HG02981 (cell line): ENCODE measurements around the gene PTPN13.

Experiments used
- ATAC-seq: cut with Tn5 transposase; IDR thresholded peaks from one replicate; pipeline ENCODE4 v1.9.1; 2021; ENCODE audit warnings: mild to moderate bottlenecking, moderate library complexity; ENCODE audit not compliant: unreplicated experiment

PTPN13 gene

GRCh38 chr4:86592553-86593249 is 1.4 kb upstream of the PTPN13 start:
- ATAC-seq: no peak

DNA sequence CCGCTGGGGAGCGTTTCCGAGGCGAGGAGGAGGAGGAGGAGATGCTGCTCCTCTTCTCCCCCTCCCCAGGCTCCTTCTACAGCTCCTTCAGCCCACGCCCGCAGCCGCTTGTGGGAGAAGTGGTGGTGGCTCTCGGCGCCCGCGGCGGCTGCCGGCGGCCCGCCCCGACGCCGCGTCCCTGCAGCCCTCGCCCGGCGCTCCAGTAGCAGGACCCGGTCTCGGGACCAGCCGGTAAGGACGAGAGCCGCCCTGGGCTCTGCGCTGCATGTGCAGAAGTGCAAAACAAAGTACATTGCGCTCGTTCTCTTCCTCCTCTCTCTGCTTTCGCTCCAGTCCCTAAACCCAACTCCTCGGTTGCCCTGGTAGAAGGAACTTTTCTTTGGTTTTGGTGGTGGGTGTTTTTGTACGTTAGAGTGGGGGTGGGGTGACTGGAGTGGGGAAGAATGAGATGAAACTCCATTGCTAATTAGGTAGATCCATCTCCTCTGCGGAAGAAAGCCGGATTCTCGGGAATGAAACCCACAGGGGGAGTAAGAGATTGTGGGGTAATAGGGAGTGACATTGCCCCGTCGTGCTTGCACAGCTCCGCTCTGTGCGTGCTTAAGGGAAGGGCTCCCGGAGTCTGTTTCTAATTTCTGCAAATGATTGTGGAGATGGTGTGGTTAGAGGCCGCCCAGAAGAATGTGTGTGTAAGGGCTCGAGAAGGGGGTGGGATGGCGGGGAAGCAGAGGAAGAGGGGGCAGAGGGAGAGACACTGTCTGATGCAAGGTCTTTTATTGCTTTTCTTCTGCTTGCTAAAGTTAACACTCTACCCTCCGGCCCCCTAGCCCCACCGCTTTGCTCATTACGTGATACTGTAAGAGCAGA is 677 bp downstream of the PTPN13 start:
- no peak for ATAC-seq

DNA sequence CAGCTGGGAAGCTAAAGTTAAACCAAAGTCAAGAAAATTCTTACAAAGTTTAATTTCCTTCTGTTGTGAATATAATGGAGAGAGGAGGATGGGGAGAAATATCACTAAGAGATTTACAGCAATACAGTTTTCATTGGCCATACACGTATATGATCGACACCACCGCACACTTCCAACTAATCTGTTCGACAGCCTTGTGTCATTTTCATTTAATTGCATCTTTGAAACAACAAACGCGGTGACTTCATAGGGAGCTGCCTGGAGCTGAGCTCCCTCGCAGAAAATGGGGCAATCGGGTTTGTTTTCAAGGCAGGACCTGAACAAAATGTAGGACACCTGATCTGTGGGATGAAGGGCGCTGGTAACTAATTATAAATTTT is 1.3 kb downstream of the PTPN13 start:
- ATAC-seq: no peak

GRCh38 chr4:86596807-86597206 is 2.7 kb downstream of the PTPN13 start:
- no peak for ATAC-seq

GRCh38 chr4:86600007-86600653 is 6.0 kb downstream of the PTPN13 start:
- ATAC-seq: no peak

- ATAC-seq: no peak
Observed at GRCh38 chr4:86603311-86603885, 9.3 kb downstream of the PTPN13 start.

DNA sequence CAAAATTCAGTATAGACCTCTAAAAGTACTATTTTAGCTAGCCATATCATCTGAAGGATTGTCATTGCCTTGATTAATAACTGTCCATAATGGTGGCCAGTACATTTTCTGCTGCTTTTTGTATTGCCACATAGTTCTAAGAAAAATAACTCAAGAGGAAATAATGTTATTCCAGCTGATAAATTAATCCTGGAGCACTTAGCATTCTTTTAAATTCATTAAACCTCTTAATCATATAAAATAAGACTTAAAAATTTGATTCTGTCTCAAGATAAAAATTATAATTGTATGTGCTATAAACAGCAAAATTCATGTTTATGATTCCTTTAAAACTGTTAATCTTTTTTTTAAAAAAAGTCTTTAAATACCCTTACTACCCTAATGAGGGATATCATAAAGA is 12.7 kb downstream of the PTPN13 start:
- ATAC-seq: no peak

- no peak for ATAC-seq
Observed at GRCh38 chr4:86608757-86609375, 14.8 kb downstream of the PTPN13 start.

DNA sequence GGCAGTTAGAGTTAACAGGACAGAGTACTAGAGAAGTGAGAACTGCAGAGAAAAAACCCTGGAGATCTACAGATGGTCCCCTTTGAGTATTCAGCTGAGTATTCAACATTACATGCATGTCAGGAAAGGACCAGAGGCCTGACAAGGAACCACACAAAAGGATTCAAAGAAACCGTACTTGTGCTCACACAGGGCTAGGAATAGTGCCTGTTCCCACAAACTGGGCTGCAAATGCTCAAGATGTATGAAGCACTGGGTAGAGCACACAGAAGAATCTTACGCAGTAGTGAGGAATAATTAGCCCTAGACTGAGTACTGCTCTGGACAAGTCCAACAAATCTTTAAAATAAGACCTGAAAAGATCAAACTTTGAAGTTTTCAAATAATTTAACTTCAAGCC is 17.6 kb downstream of the PTPN13 start:
- no peak for ATAC-seq

DNA sequence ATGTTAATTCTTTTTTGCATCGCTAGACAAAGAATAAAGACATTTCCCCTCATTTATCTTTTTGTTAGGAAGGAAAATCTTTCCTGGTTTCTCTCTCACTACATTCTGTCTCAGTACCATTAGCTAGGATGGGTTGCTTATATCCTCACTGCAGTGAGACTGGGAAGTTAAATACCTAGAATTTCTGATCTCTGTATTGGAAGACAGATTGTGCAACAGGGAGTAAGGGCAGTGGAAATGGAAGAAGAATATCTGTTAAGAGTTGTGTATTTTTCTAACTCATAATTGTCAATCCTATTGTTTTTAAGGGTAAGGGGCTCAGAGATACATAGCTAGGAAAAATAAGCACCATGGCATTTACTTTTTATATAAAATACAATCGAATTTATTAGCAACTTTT is 19.6 kb downstream of the PTPN13 start:
- no peak for ATAC-seq

DNA sequence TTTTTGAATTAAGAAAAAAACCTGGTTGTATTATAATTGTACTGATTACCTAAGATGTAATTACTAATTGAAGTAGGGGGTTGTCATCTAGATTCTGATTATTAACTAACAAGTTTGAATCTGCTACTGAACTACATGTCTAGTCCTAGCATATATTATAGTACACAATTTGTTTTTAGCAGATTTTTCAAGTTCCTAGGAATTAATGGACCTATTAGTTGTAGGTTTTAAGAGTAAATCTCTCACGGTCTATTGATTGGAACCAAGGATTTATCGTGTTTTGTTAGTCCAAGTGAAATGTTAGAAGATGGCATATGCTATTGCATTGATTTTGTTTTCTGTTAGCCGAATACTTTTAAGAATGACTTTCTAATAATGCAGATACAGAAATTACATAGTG is 20.8 kb downstream of the PTPN13 start:
- ATAC-seq: no peak

DNA sequence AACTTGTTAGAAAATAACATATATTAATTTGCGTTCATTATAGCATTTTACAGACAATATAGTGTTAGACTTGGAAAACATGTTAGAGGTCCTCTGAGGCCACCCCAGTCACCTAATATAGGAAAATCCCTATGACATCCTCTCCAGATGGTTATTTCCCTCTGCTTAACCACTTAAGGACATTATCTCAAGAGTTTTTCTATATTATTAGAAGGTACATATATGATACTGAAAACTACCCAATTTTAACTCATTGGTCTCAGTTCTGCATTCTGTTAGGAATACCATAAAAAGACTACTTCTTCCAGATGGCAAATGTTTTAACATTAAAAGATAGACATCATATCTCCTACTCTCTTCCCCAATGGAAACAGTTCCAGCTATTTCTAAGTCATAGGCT is 21.4 kb downstream of the PTPN13 start:
- no peak for ATAC-seq

DNA sequence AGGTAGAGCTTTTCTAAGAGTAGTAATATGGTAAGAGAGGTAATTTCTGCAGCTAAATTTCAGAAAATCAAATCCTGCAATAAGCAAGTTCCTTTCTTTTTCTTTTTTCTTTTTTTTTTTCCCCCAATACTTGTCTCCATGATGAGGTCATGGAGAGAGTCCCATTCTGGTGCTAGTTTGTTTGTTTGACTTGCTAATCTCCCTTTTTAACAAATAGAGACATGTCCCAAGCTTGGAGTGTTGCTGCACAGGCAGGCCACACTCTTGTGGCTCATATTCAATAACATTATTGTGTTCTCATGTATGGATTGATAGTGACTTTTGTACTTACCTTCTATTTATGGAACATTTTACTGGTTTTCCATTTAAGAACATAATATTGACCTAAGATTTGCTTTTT is 25.5 kb downstream of the PTPN13 start:
- ATAC-seq: no peak

- no peak for ATAC-seq
Observed at GRCh38 chr4:86621435-86621834, 27.3 kb downstream of the PTPN13 start.

GRCh38 chr4:86626066-86626465 is 32.0 kb downstream of the PTPN13 start:
- no peak for ATAC-seq

DNA sequence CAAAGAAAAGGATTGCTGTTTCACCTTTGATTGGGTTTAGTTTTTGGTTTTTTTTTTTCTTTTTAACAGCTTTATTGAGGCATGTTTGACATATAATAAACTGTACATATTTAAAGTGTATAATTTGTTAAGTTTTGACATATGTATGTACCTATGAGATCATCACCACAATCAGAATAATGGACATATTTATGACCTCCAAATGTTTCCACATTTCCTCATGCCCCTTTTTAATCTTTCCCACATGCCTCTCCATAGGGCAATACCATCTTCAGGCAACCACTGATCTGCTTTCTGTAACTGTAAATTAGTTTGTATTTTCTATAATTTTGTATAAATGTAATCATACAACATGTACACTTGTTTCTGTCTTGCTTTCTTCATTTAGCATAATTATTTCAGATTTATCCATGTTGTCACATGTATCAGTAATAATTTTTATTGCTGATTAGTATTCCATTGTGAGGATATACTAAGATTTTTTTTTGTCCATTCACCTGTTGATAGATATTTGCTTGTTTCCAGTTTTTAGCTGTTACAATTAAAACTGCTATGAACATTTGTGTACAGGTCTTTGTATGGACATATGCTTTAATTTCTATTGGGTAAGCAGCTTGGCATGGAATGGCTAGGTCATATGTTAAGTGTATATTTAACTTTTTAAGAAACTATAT is 33.5 kb downstream of the PTPN13 start:
- no peak for ATAC-seq

DNA sequence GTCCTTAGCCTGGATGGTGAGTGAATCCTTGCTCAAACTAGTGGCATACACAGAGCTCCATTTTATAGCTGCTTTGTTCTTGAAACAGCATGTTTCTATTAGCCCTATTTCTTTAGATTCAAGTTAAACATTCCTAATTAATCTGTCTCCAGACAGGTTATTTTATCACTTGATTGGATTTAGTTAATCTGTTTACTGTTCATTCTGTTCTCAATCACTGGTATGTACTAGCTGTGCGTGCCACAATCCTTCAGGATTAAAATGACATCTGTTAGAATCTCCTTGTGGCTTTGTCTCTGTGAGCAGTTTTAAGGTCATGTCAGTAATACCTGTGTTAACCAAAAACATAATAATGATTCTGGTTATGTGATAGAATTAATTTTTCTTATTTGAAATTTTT is 36.5 kb downstream of the PTPN13 start:
- no peak for ATAC-seq

DNA sequence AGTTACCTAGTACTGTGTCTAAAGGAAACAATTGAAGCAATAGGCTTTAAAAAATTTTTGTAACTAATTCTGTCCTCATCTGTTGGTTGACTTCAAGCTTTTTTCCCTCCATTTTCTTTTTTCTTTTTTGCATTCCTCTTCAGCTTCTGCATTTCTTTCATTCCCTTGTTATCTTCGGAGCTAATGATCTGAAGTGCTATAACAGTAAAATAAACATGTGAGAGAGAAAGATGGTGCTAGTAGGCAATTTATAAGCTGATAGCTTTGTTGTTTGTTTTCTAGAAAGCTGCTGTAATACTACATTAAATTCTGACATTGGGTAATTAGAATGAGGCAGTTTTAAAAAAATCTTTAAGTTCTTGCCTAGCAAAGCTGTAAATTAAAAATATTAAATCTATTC is 37.1 kb downstream of the PTPN13 start:
- ATAC-seq: no peak

DNA sequence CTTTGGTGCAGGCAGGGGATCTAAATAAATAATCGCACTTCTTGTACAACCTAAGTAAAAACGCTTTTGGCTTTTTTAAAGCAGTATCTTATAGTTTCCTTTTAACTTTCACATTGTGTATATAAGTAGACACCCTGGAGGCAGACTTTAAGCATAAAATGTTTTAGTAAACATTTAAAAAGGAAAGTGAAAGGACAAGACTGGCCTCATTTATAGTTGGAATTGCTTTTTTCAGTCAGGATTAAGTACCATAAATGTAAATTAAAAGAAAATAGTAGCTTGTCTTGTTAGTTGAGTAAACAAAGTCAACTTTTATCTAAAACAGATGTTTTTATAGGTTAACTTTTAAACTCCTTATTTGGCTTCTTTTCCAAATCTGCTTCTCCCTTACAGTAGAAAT is 39.7 kb downstream of the PTPN13 start:
- ATAC-seq: no peak

DNA sequence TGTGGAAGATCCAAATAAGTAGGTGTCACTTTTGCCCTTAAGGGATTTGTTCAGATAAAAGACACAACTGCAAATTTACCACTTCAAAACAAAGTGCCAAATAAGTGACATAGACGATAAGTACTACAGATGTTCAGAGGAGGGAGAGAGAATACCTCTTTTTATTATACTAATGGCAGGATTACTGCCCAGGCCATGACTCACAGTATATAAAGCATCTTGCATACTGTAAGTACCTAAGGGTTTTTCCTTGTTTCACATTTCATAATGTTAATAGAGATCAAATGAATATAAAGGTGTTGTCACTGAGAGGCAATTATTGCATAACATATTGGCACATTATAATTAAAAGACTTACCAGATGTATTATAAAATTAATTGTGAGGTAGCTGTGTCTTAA is 46.4 kb downstream of the PTPN13 start:
- ATAC-seq: no peak
